HG03175 (cell line): Measurements from ENCODE around the gene PEBP1.

Experiments
- ATAC-seq: cut with Tn5 transposase; IDR thresholded peaks from one replicate; pipeline ENCODE4 v1.9.1; 2021; ENCODE audit warnings: mild to moderate bottlenecking, moderate library complexity; ENCODE audit not compliant: unreplicated experiment

The PEBP1 gene

GRCh38 chr12:118190266-118190665 is 54.3 kb downstream of the PEBP1 start:
- no peak for ATAC-seq

- ATAC-seq: no peak
These were observed 57.6 kb downstream of the PEBP1 start for GRCh38 chr12:118193477-118193876.

DNA sequence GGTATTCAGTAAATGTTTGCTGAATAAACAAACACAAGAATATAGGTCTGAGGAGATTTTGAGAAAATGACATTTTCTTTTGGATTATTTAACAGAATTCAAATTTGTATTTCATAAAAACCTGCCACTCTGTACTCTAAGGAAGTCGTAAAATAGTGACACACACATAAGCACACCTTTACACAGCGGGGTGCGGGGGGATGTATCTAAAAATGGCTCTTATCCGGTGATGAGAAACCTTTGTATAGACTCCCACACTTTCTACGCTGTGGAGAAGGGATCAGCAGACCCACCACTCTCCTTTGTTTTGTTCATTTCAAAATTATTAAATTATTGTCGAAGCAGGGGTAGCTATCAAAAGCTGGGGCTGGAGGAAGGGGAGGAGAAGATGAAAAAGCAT is 58.0 kb downstream of the PEBP1 start:
- ATAC-seq: no peak
